Measurements from ENCODE around the gene TMEM120B. TPM values are rescaled to one million over a fixed set of nuclear protein-coding genes. Genes with fewer than 3 reads are reported as not detected.

Gene TMEM120B
- total and polyA plus RNA-seq, 2 of the 13 experiments (the other 11 are each of a cell fraction or from before 2014, with no cell fraction given), result 7.1 to 12.9 TPM

GRCh38 chr12:121796855-121797751 is 84.6 kb downstream of the TMEM120B start (continued):
- TF ChIP-seq LCORL (IDR thresholded peaks at IDR 0.05) (no peak), LCORL (CRISPR knock-in tag; IDR thresholded peaks at IDR 0.05) (peak; percentile 87), MXI1 (IDR thresholded peaks at IDR 0.05; ENCODE audit: borderline replicate concordance, low read depth, low read length) (peak; percentile 93; the same call in 2 of the 3 replicates), THYN1 (CRISPR knock-in tag; IDR thresholded peaks at IDR 0.05; ENCODE audit: borderline replicate concordance, low read depth) (no peak), ZNF383 (CRISPR knock-in tag; IDR thresholded peaks at IDR 0.05; ENCODE audit: borderline replicate concordance) (no peak), ZNF530 (CRISPR knock-in tag; IDR thresholded peaks at IDR 0.05; ENCODE audit: low read depth) (no peak), PHF8 (CRISPR knock-in tag; IDR thresholded peaks at IDR 0.05) (peak; percentile 65), ARID4A (CRISPR knock-in tag; IDR thresholded peaks at IDR 0.05; ENCODE audit: borderline replicate concordance) (peak; percentile 81; the same call in 1 of the 2 replicates), CENPX (CRISPR knock-in tag; IDR thresholded peaks at IDR 0.05) (no peak), ZBTB14 (CRISPR knock-in tag; IDR thresholded peaks at IDR 0.05) (no peak), ZNF577 (CRISPR knock-in tag; IDR thresholded peaks at IDR 0.05; ENCODE audit: borderline replicate concordance, low read depth) (no peak), SP5 (CRISPR knock-in tag; IDR thresholded peaks at IDR 0.05; ENCODE audit: borderline replicate concordance, low read depth) (peak; percentile 97), ZNF574 (CRISPR knock-in tag; IDR thresholded peaks at IDR 0.05) (peak; percentile 93), CHD2 (IDR thresholded peaks at IDR 0.05; ENCODE audit: low read depth, low read length) (no peak), CBX5 (CRISPR knock-in tag; IDR thresholded peaks at IDR 0.05; ENCODE audit: borderline replicate concordance) (peak; percentile 70; the same call in 1 of the 2 replicates), IKZF5 (CRISPR knock-in tag; IDR thresholded peaks at IDR 0.05) (peak; percentile 80), HMGA1 (CRISPR knock-in tag; conservative IDR thresholded peaks at IDR 0.05) (no peak), ZNF616 (CRISPR knock-in tag; IDR thresholded peaks at IDR 0.05; ENCODE audit: low read depth) (no peak), ZNF510 (CRISPR knock-in tag; IDR thresholded peaks at IDR 0.05; ENCODE audit: low read depth) (no peak), MIER3 (CRISPR knock-in tag; IDR thresholded peaks at IDR 0.05; ENCODE audit: borderline replicate concordance) (peak; percentile 20; the same call in 1 of the 2 replicates)
